Measurements from ENCODE around the gene UBXN10.
"Not testable (repeated sequence)": the region's sequence is repeated elsewhere in the genome, so short reads cannot be mapped to it uniquely, and the experiment has no call there.

The UBXN10 gene

DNA sequence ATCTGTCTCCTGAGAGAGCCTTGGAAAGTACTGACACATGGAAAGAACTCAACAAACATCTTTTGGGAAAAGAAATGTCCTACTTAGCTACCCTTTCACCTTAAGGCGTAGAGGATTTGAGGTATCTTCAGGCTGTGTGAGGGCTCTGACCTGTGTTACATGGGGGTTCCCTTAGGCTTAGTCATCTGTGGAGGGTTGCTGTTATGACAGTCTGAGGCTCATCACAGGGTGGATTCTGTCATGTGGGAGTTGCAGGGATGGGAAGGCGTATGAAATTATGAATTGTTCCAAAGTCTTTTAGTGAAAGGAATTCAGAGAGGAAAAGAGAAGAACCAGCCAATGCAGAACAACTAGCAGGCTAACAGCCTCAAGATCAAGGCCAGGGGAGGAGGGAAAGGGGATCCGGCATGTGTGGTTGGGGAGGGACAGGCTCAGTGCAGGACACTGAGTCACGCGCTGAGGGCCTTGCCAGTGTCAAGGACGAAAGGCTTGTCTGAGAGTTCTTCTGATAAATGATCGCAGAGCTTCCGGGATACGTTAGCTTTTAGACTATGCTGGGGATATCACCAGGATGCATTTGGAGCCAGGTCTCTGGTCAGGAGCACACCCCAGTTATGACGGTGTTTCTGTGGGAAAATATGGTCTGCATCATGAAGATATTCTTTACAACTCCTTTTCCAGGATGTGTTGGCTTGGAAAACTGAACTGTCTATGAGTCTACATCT, 25.0 kb downstream of the UBXN10 start:
- no peak for DNase-seq

DNA sequence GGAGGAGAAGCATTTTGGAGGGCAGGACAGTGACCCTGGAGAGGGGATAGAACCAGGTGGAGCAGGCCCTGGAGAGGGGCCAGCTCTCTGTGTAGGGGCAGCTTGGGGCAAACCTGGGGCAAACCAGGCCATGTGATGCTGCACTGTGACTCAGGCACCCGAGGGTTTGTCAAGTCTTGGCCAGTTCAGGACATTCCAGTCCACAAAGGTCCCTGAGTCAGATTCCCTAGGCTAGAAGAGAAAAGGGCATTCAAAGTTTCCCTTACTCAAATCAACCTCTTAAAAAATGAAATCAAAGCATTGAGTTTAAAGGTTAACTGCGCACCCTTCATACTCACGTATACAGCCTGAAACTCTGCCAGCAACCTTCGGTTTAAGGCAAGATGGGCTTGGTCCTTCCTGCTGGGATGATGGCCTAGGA, 25.6 kb downstream of the UBXN10 start:
- DNase-seq = no peak

DNA sequence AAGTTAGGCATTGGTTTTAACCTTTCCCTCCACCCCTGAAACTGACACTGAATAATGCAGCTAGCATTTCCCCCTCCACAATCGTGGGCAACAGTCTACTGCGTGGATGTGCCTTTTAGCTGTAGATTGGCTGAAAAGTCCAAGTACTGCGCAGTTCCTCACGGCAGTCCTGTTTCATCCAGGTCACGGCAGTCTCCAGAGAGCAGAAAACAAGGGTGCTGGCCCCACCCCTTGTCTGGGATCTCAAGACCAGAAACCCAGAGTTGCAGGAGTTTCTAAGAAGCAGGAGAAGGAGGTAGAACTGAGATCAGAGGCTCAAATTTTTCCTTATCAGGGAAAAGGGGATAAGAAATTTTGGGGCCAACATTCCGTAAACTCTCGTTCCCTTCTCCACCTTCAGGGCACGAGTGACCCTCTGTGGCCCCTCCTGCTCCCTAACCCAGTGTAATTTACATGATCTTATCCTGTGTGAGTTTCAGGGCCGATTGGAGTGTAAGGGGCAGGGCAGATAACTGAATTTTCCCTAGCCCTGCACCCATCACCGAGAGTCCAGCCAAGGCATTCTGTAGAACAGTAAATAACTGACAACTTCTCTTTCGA, 26.3 kb downstream of the UBXN10 start:
- no peak for DNase-seq

DNA sequence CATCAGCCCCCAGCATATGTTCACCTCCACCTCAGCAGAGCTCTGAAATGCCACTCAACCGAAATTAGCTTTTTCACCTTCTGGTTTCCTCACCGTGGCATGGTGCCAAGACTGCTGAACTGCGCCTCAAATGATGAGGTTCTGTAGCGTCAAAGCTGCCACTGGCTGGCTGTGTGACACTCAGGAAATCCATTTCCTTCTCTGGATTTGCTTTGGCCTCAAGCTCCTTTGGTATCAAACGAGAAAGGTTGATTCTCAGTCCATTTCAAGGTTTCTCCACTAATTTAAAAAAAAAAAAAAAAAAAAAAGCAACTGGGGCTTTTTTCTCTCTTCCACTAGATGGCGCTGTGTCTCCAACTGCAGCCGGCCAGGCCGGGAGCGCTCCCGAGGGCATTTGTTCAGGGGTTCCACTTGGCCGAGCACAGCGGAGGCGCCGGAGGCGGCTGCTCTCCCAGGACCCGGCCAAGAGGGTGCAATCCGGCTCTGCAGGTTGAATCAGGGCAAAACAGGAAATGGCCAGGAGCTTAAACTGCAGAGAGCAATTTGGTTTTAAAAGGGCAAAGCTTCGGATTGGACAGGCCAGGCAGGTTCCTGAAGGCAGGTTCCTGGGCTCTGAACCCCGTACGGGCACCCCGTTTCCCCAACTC, 26.9 kb downstream of the UBXN10 start:
- DNase-seq = peak; percentile 51

DNA sequence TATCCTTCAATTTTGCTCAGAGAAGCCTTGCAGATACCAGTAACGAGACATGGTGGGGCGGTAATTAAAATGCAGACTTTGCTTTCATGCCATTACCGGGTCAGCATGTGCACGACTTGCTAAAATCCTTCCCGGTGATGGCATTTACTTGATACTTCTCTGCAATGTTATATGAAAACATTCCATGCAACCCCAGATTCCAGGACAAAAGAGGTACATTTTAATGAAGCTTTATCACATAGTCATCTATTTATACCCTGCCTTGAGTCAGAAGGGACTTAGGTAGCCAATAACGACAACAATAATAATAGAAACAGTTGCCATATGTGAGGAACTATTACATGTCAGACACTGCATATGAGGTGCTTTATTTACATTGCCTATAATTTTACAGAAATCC, 29.8 kb downstream of the UBXN10 start:
- no peak for DNase-seq

DNA sequence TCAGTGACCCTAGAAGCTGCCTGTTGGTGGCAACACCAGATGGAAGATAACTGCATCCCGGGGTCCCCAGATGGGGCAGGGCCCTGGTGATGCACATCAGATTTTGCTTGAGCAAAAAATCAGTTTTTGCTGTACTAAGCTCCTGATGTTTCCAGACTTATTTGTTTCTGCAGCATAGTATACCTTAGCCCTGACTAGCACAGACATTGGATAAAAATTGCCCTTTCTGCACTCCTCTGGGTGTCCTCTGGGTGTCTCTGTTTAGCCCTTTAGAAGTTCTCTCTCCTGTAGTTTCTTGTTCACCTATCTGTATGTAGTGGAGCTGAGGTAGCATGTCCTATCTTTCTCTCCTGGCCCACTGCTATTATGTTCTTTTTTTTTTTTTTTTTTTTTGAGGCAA, 30.7 kb downstream of the UBXN10 start:
- no peak for DNase-seq

DNA sequence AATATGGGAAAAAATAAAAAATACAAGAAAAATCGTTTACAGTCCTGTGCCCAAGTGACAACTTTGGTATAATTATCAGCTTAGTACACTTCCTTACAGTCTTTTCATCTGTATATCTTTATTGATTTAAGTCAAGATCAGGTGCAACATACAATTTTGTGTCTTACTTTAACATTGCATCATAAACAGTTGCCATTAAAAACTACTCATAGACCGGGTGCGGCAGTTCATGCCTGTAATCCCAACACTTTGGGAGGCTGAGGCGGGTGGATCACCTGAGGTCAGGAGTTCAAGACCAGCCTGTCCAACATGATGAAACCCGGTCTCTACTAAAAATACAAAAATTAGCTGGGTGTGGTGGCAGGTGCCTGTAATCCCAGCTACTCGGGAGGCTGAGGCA, 33.2 kb downstream of the UBXN10 start:
- not testable (repeated sequence) for DNase-seq

DNA sequence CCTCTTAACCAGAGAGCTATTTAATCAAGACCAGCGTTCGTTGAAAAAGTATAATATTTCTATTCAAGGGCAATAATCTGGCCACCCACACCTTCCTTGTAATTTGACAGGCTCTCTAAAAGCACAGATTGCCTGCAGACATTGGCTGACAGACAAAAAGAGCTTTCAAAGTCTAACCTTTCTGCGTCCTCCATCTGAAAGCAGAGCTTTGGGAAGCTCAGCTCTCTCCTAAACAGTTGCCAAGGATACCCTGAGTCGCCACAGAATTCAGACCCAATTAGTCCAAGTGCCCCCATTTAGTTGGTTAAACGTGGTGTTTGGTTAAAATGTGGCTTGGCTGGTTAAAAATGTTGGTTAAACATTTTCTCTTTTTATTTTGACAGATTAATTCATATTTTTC, 34.1 kb downstream of the UBXN10 start:
- no peak for DNase-seq

DNA sequence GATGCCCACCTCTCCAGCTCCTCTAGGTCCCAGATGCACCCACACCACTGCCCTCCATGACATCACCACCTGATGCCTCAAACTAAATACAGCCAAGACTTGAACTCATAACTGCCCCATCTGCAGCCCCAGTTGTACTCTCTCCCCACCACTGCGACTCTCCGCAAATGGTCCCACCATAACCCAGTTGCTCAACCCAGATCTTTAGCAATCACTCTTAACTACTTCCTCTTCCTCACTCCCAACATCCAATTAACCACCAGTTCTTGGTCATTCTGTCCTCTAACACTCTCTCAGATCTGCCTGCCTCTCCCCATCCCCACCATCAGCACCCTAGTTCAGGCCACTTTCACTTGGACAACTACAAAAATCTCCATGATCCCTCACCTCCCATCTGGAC, 37.2 kb downstream of the UBXN10 start:
- no peak for DNase-seq

DNA sequence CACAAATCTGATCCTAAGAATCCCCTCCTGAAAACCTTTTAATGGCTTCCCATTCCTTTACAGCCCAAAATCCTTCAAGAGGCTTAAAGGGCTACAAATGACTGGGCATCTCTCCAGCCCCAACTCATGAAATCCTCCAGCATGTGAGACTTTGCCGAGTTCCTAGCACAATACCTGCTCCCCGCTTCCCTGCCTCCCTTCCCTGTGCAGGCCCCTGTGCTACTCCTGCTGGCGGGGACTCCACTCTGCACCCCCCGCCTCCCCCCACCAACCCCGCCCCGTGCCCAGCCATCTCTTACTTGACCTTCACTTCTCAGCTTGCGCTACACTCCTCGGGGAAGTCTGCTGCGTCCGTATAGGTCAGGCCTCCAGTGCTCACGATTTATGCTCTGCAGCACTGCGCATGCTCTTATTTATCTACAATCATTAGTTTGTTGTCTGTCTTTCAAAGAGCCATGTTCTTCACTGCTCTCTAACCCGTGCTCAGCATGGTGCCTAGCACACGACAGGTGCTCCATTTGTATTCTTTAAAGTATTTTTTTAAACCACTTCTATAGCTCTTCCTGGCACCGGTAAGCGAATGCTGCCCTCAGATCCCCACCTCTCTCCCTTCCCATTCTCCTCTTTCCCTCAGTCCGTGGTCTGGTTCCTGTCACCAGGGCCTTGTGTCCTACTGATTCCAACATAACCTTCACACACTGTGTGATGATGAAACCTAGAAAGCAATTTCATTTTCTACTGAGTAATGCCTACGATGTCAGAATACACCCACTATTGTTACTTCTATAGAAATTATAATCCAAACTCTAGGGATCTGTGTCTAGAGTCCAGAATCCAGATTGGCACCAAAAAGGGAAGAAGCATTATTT, 37.9 kb downstream of the UBXN10 start:
- DNase-seq = no peak

DNA sequence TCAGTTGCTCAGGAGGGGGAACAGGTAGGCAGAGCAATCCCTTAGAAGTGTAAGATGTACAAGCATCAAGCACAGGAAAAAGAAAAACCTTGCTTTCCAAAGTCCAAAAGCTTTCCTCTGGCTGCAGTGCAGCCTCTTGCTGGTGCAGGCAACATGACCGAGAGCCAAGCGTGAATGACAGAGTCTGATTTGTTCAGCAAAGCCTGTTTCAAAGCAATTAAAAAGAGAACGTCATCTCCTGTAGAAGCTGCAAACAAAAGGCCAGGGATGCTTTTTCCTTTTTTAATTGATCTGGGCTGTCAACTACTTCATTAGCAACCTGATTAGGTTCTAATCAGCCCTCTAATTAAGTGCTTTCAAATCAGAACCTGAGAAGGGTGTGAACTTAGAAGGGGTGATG, 38.6 kb downstream of the UBXN10 start:
- no peak for DNase-seq

DNA sequence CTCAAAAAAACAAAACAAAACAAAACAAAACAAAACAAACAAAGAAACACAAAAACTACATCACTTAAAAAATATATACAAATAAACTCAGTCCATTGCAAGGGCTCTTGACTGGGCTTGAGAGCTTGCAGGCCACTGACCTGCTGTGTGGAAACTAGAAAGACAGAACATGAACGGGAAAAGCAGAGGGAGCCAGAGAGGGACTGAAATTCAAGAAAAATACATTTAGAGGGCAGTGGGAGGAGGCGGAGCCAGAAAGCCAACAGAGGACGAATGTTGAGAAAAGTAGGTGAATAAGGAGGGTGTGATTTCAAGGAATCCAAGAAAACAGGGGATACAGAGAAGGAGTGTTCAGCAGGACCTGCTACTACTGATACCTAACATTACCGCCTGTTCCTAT, 41.8 kb downstream of the UBXN10 start:
- no peak for DNase-seq

DNA sequence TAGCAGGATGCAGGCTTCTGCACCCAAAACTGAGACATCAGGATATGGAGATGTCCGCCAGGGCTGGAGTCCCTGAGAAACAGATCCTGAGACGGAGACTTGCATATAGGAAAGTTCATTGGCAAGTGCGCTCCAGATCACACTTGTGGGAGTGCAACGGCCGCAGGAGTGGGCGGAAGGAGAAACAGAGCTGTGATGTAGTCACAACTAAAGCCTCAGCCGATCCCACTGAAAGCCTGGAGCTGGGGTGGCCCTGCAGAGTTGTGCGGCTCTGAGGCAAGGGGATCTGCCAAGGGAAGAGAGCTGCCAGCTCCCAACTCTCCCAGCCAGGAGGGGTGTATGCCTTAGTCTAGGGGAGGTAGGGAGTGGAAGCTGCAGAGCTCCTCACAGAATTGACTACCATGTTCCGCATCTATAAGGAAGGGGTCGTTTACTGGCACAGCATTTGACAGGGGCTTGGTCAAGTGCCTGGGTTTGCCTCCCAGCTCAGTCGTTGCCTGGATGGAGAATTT, 42.5 kb downstream of the UBXN10 start:
- no peak for DNase-seq

DNA sequence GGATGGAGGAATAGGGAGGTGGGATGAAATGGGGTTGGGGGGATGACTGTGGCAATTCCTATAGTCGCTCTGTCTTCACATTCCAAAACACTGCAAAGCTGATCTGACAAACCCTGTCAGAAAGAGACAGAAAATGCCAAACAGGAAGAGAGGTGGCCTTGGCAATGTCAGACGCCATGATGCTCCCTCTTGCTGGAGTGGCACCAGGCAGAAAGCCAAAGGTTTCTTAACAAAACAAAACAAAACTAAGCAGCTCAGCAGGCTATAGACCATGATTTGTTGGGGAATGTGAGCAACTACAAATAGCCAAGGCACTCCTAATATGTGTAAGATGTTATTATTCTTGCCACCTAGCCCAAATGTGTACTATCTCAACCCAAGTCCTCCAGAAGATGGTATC, 43.3 kb downstream of the UBXN10 start:
- no peak for DNase-seq

DNA sequence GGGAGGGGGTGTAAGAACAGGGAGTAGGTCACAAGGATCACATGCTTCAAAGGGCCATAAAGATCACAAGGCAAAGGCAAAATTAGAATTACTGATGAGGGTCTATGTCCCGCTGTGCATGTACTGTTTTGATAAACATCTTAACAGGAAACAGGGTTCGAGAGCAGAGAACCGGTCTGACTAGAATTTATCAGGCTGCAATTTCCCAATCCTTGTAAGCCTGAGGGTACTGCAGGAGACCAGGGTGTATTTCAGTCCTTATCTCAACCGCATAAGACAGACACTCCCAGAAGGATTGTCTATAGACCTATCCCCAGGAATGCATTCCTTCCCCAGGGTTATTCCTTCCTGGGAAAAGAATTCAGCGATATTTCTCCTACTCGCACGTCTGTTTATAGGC, 46.7 kb downstream of the UBXN10 start:
- not testable (repeated sequence) for DNase-seq

DNA sequence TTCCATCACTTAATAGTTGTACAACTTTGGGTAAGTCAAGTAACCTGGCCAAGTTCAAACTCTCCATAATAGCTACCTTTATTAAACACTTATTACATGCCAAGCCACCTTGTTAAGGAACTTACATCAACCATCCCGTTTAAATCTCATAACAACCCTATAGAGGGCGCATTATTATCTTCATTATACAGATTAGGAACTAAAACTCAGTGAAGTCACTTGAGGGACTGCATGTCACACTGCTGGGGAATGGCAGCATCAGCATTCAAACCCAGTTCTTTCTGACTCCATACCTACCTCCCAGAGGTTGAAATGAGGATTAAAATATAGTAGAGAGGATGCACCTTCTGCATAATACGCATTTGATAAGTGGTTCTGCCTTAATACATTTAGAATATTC, 47.5 kb downstream of the UBXN10 start:
- DNase-seq = peak; percentile 21

DNA sequence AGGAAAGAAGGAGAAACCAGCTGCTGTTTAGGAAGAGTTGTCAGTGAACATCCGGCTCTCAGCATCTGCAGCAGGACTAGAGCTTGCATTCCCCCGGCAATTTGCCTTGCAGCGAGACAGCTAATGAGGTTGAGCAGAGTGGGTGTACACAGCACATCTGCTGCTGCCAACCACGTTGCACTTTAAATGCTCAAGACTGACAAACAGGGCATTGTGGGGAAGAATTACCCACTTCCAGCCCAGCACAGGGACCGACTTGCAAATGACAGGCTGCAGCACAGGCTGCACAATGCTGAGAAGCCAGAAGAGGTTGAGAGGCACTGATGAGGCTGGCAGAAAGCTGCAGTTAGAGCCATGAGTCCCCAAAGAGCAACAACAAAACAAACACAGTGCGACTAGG, 48.0 kb downstream of the UBXN10 start:
- no peak for DNase-seq

DNA sequence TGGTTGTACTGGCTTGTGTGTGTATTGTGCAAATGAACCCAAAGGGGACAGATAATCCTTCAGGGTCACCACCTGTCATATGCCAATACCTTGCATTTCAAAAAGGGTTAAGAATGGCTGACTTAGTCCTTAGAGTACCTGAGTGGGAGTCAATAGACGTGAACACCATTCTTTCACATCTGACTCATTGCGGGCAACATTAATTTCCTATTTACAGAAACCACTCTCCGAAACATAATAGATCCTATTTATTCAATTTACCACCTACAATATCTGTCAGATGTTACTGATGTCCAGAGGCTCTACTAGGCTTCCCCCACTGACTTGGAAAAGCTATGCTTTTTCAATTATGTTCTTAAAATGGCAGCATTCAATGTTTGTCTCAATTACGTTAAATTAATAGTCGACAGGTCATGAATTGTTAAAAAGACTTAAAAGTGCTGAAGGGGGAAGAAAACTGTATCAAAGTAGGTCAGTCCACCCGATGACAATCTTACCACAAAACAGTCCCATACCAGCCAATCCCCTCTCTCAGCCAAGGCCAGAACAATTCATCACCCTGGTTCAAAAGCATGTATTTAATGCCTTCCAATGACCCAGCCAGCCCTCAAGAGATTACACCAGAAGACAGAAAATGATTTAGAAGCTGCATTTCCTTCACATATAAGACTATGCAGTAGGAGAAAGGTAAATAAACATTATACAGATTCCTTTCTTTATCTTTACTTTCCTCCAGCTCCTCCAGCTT, 49.1 kb downstream of the UBXN10 start:
- DNase-seq = no peak

DNA sequence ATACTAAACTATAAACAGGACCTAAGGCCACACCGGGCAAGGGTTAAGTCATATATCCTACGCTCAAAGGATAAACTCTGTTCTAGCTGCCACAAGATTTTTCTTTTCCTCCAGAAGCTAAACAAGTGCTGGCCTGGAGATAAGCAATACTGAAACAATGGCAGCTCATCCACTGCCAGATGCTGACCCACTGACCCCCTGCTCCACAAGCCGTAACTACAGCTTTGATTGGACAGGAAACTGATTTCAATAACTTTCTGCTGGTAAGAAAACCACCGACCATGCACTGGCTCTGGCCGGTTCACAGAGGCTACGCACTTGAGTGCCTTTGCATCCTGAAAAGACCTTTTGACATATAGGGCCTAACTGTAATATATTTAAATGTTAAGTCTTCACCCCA, 51.8 kb downstream of the UBXN10 start:
- DNase-seq = no peak

DNA sequence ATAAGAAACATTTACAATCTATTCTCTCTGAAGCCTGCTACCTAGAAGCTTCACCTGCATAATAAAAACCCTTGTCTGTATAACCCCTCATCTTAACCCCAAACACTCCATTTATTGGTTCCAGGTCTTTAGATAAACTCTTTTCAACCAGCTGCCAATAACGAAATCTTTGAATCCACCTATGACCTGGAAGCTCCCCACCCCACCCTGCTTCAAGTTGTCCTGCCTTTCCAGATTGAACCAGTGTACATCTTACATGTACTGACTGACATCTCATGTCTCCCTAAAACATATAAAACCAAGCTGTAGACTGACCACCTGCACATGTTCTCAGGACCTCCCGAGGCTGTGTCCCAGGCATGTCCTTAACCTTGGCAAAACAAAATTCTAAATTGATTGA, 54.1 kb downstream of the UBXN10 start:
- DNase-seq = no peak

DNA sequence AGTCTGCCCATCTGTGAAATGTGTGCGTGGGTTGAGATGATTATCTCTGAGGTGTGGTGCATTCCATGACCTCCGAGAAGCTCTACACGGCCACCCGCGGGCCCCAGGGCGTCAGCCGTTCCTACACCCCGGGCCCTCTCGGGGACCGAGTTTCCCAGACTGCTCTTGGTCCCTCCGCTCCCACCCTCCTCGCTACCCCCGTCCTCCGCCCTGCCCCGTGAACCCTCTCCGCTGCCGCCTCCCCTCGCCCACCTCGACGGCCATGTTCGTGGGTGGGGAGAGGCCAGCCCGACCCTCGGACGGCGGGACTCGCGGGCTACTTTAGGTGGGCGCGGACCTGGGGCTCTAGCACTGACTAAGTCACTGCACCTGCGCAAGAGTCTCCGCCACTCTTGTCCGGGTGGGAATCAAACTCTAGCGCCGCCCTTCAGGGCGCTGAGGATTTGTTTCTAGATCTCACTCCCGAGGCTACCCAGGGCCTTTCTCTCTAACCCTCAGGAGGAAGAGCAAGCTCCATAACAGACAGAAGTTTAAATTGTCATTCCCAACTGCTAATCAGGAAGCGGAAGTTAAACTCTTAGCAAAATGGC, 57.1 kb downstream of the UBXN10 start:
- DNase-seq = no peak
